Smooth muscle cell (in vitro differentiated cells): ENCODE measurements around the gene EXOC5. TPM values are rescaled to one million over a fixed set of nuclear protein-coding genes. Genes with fewer than 3 reads are reported as not detected.

ENCODE experiments used
- DNase-seq: peaks from one replicate; lab custom pipeline; 2025; ENCODE audit not compliant: unreplicated experiment; lab: John Stamatoyannopoulos, UW
- H2AFZ ChIP-seq: fragments of 200-600 bp; sonication (generic); 2 replicates; pipeline ENCODE4 v1.6.0; 2016; ENCODE audit warnings: antibody characterized with exemption, low read depth, mild to moderate bottlenecking
- H3F3A ChIP-seq: fragments of 200-600 bp; sonication (generic); 2 replicates; pipeline ENCODE4 v1.6.0; 2017; ENCODE audit warnings: antibody characterized with exemption, low read depth
- H3K27ac ChIP-seq: fragments of 200-600 bp; sonication (generic); 2 replicates; pipeline ENCODE4 v1.5.1; 2016; ENCODE audit warnings: low read depth, mild to moderate bottlenecking
- H3K27me3 ChIP-seq: fragments of 200-600 bp; sonication (generic); 2 replicates; pipeline ENCODE4 v1.6.1; 2016; ENCODE audit warnings: low read depth, mild to moderate bottlenecking
- H3K36me3 ChIP-seq: fragments of 200-600 bp; sonication (generic); 2 replicates; pipeline ENCODE4 v1.5.1; 2016; ENCODE audit warnings: low read depth
- H3K4me1 ChIP-seq: fragments of 200-600 bp; sonication (generic); 2 replicates; pipeline ENCODE4 v1.5.1; 2016; ENCODE audit warnings: low read depth
- H3K4me2 ChIP-seq: fragments of 200-600 bp; sonication (generic); 2 replicates; pipeline ENCODE4 v1.6.0; 2016; ENCODE audit warnings: mild to moderate bottlenecking
- H3K4me3 ChIP-seq: fragments of 200-600 bp; sonication (generic); 2 replicates; pipeline ENCODE4 v1.5.1; 2016; ENCODE audit warnings: mild to moderate bottlenecking
- H3K79me2 ChIP-seq: fragments of 200-600 bp; sonication (generic); 2 replicates; pipeline ENCODE4 v1.6.0; 2016; ENCODE audit warnings: low read depth, mild to moderate bottlenecking
- H3K9ac ChIP-seq: fragments of 200-600 bp; sonication (generic); 2 replicates; pipeline ENCODE4 v1.6.0; 2016; ENCODE audit warnings: low read depth
- H3K9me3 ChIP-seq: fragments of 200-600 bp; sonication (generic); replicated peaks from 2 replicates; pipeline ENCODE4 v1.5.1; 2016; ENCODE audit warnings: low read depth
- H4K20me1 ChIP-seq: fragments of 200-600 bp; sonication (generic); 2 replicates; pipeline ENCODE4 v1.6.0; 2016; ENCODE audit warnings: low read depth
- CTCF ChIP-seq: fragments of 200-600 bp; sonication (generic); IDR thresholded peaks from 2 replicates; pipeline ENCODE4 v1.5.1; 2017; ENCODE audit warnings: borderline replicate concordance, mild to moderate bottlenecking, antibody characterized with exemption; ENCODE audit not compliant: insufficient read depth, poor library complexity, severe bottlenecking
- WGBS: methylation state at CpG from one replicate; pipeline ENCODE4 v1.1.7; 2016; ENCODE audit warnings: low lambda C conversion rate; 5-methylcytosine and 5-hydroxymethylcytosine counted together
- polyA plus RNA-seq: library from polyadenylated mRNA; unstranded; fragments of >200 nt; fragmentation: Nextera tagmentation; extraction: Ambion mirVana; gene quantifications from 2 replicates; pipeline ENCODE4 v1.2.1, GENCODE V29; 2016
- total RNA-seq: library from RNA; depleted of rRNA; stranded (reverse); fragments of >200 nt; gene quantifications from 2 replicates; pipeline ENCODE4 v1.2.3, GENCODE V29; 2014

The EXOC5 gene
- total and polyA plus RNA-seq, 2 experiments from 2014 or later, result 50.6 to 56.4 TPM

- Histone ChIP-seq H3F3A (no peaks in the 10 kb centered on the region), H3K9ac (no peak overlapping the region), H3K36me3 (no peaks in the 10 kb centered on the region), H3K27ac (no peak overlapping the region), H3K79me2 (no peaks in the 10 kb centered on the region), H4K20me1 (no peaks in the 10 kb centered on the region), H2AFZ (no peak overlapping the region), H3K27me3 (no peaks in the 10 kb centered on the region), H3K4me2 (no peak overlapping the region), H3K4me3 (no peak overlapping the region), H3K4me1 (peaks cover 64% of the 10 kb centered on the region), H3K9me3 (no peaks in the 10 kb centered on the region)
- DNase-seq, result no peak
- 97% methylated on average over 1 of the region's 1 CpG for WGBS
- TF ChIP-seq CTCF, result peak; percentile 48
These were observed 25.4 kb upstream of the EXOC5 start for GRCh38 chr14:57293866-57294837.

GRCh38 chr14:57291692-57292647 lies 23.3 kb upstream of the EXOC5 start:
- no peaks in the 10 kb centered on the region for H4K20me1 ChIP-seq
- no peak for DNase-seq
- 45% methylated on average over 6 of the region's 6 CpGs for WGBS
- no peaks in the 10 kb centered on the region for H3K79me2 ChIP-seq
- H3K4me1 ChIP-seq, result peaks cover 83% of the 10 kb centered on the region
- no peak overlapping the region for H2AFZ ChIP-seq
- no peak overlapping the region for H3K4me3 ChIP-seq
- no peaks in the 10 kb centered on the region for H3K9me3 ChIP-seq
- TF ChIP-seq CTCF, result no peak
- H3K4me2 ChIP-seq, result no peak overlapping the region
- no peak overlapping the region for H3K27ac ChIP-seq
- H3F3A ChIP-seq, result no peaks in the 10 kb centered on the region
- H3K9ac ChIP-seq, result no peak overlapping the region
- no peaks in the 10 kb centered on the region for H3K27me3 ChIP-seq
- peaks cover 3% of the 10 kb centered on the region for H3K36me3 ChIP-seq

- 53% methylated on average over 5 of the region's 5 CpGs for WGBS
- no peak for DNase-seq
- Histone ChIP-seq H4K20me1 (no peaks in the 10 kb centered on the region), H3K79me2 (no peaks in the 10 kb centered on the region), H3K4me1 (peaks cover 82% of the 10 kb centered on the region), H3K27ac (no peak overlapping the region), H3K4me2 (no peak overlapping the region), H3K9me3 (no peaks in the 10 kb centered on the region), H3K36me3 (peaks cover 3% of the 10 kb centered on the region), H3K27me3 (no peaks in the 10 kb centered on the region), H2AFZ (no peak overlapping the region), H3K9ac (no peak overlapping the region), H3K4me3 (no peak overlapping the region), H3F3A (no peaks in the 10 kb centered on the region)
- TF ChIP-seq CTCF, result no peak
These were observed 22.0 kb upstream of the EXOC5 start for GRCh38 chr14:57290751-57291150.
